Brain microvascular endothelial cell (primary cell): ENCODE measurements around the gene INPP5D.

Experiments used
- DNase-seq: peaks from one replicate; pipeline ENCODE4 v3.0.0-alpha.2; 2020
- H3K27ac ChIP-seq: fragments of 250-450 bp; sonication (Bioruptor Pico); 2 replicates; pipeline ENCODE4 v1.5.1; 2020; ENCODE audit warnings: mild to moderate bottlenecking, moderate library complexity
- H3K27me3 ChIP-seq: fragments of 250-450 bp; sonication (Bioruptor Pico); replicated peaks from 2 replicates; pipeline ENCODE4 v1.5.1; 2020; ENCODE audit warnings: mild to moderate bottlenecking
- H3K36me3 ChIP-seq: fragments of 250-450 bp; sonication (Bioruptor Pico); replicated peaks from 2 replicates; pipeline ENCODE4 v1.5.1; 2020; ENCODE audit warnings: mild to moderate bottlenecking
- H3K4me3 ChIP-seq: 2 replicates; pipeline ENCODE4 v1.5.1; 2011; ENCODE audit warnings: low read depth, mild to moderate bottlenecking, control low read depth, low read length, moderate library complexity
- in situ Hi-C: cut with HindIII; loops from 2 replicates; pipeline ENCODE4 v1.10.0; 2017; ENCODE audit warnings: low sequenced_read_pairs, low pct_ligation_motif_present
- TF ChIP-seq, protein P1 (sequence below): IDR thresholded peaks from 2 replicates; pipeline ENCODE4 v1.5.1; 2011; ENCODE audit warnings: low read depth, mild to moderate bottlenecking, moderate library complexity, low read length, control low read depth, inconsistent platforms; ENCODE audit errors: missing control alignments

Gene INPP5D

GRCh38 chr2:233124421-233125080, 64.4 kb downstream of the INPP5D start:
- TF ChIP-seq, protein P1, sequence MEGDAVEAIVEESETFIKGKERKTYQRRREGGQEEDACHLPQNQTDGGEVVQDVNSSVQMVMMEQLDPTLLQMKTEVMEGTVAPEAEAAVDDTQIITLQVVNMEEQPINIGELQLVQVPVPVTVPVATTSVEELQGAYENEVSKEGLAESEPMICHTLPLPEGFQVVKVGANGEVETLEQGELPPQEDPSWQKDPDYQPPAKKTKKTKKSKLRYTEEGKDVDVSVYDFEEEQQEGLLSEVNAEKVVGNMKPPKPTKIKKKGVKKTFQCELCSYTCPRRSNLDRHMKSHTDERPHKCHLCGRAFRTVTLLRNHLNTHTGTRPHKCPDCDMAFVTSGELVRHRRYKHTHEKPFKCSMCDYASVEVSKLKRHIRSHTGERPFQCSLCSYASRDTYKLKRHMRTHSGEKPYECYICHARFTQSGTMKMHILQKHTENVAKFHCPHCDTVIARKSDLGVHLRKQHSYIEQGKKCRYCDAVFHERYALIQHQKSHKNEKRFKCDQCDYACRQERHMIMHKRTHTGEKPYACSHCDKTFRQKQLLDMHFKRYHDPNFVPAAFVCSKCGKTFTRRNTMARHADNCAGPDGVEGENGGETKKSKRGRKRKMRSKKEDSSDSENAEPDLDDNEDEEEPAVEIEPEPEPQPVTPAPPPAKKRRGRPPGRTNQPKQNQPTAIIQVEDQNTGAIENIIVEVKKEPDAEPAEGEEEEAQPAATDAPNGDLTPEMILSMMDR, result no peak
- Histone ChIP-seq H3K27me3 (no peaks in the 10 kb centered on the region), H3K27ac (no peak overlapping the region), H3K36me3 (no peaks in the 10 kb centered on the region), H3K4me3 (no peak overlapping the region)
- in situ Hi-C loops, result no loop called here
- DNase-seq, result no peak

DNA sequence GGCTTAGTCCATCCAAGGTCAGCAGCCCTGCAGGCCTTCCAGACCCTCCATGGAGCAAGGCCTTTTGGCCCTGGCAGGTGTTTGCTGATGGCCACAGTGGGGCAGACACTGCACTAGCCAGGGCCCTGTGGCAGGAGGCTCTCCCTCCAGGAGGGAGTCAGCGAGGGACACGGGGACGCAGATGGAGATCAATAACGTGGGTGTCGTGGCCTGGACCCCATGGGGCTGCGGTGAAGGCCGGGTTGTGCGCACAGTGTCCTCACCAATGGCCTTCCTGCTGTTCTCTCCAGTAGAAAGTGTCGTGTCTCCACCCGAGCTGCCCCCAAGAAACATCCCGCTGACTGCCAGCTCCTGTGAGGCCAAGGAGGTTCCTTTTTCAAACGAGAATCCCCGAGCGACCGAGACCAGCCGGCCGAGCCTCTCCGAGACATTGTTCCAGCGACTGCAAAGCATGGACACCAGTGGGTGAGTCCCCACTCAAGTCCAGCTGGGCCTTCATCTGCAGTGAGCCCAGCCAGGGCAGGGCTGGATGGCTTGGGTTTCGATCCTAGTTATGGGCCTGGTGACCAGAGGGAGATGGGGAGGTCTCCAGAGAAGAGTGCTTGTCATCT, 65.4 kb downstream of the INPP5D start:
- no peak overlapping the region for H3K27ac ChIP-seq
- in situ Hi-C loops, result no loop called here
- H3K27me3 ChIP-seq, result peaks cover 2% of the 10 kb centered on the region
- H3K4me3 ChIP-seq, result no peak overlapping the region
- no peak for DNase-seq
- H3K36me3 ChIP-seq, result no peaks in the 10 kb centered on the region
- TF ChIP-seq, protein P1, result no peak

DNA sequence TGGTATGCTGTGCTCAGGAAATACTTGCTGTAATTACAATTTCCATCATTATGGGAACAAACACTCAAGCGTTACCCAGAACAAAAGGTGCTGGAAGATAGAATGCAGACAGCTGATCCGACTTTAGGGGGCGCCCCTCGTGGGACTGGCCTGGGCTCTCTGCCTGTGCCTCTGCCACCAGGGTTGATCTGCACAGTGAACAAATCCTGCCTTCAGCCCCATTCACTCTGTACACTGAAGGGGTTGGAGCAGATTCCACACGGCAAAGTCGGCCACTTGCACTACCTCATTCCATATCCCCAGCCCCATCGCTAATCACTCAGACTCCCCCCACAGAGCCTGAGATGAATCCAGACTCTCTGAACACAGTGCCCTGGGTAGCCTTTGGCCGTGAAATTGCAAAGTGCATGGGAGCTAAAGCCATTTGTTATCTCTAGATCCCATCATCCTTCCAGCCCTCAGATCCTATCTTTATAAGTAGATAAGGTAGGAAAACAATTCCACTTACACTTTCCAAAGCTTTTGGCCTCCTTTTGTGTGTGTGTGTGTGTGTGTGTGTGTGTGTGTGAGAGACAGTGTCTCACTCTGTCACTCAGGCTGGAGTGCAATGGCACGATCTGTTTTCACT, 69.3 kb downstream of the INPP5D start:
- peaks cover 2% of the 10 kb centered on the region for H3K27me3 ChIP-seq
- no peak for DNase-seq
- H3K27ac ChIP-seq, result no peak overlapping the region
- in situ Hi-C loops, result no loop called here
- H3K36me3 ChIP-seq, result no peaks in the 10 kb centered on the region
- TF ChIP-seq, protein P1, result peak; percentile 35
- no peak overlapping the region for H3K4me3 ChIP-seq

- no peaks in the 10 kb centered on the region for H3K36me3 ChIP-seq
- H3K27ac ChIP-seq, result no peak overlapping the region
- H3K27me3 ChIP-seq, result peaks cover 2% of the 10 kb centered on the region
- H3K4me3 ChIP-seq, result no peak overlapping the region
- TF ChIP-seq, protein P1, result no peak
- no peak for DNase-seq
- in situ Hi-C loops, result no loop called here
Measured at GRCh38 chr2:233130024-233130423, 69.9 kb downstream of the INPP5D start.

GRCh38 chr2:233130481-233131020, 70.4 kb downstream of the INPP5D start:
- H3K27ac ChIP-seq, result no peak overlapping the region
- DNase-seq, result no peak
- in situ Hi-C loops, result no loop called here

More at GRCh38 chr2:233130481-233131020, 70.4 kb downstream of the INPP5D start:
- Histone ChIP-seq H3K27me3 (peaks cover 2% of the 10 kb centered on the region), H3K4me3 (no peak overlapping the region), H3K36me3 (no peaks in the 10 kb centered on the region)
- TF ChIP-seq, protein P1, result no peak
